HepG2 (cell line): Measurements from ENCODE around the gene GFRA4. TPM values are rescaled to one million over a fixed set of nuclear protein-coding genes. Genes with fewer than 3 reads are reported as not detected.

Experiments
- FOXJ3 ChIP-seq: sonication (generic); formaldehyde crosslinking; IDR thresholded peaks from 2 replicates; pipeline ENCODE4 v1.4.0; 2020; ENCODE audit warnings: missing genetic modification reagents, mild to moderate bottlenecking, borderline replicate concordance
- GLI4 ChIP-seq: sonication (generic); formaldehyde crosslinking; IDR thresholded peaks from 2 replicates; pipeline ENCODE4 v1.5.1; 2020; ENCODE audit warnings: missing genetic modification reagents, mild to moderate bottlenecking, moderate library complexity, borderline replicate concordance
- HBP1 ChIP-seq: IDR thresholded peaks from 2 replicates; pipeline ENCODE4 v1.6.1; 2016; ENCODE audit warnings: low read depth, control low read depth
- HDAC2 ChIP-seq: sonication (generic); formaldehyde crosslinking; IDR thresholded peaks from 2 replicates; pipeline ENCODE4 v1.4.0; 2020; ENCODE audit warnings: missing genetic modification reagents
- KLF9 ChIP-seq: IDR thresholded peaks from 2 replicates; pipeline ENCODE4 v1.6.1; 2016; ENCODE audit warnings: low read depth
- MAFK ChIP-seq, 2 experiments: IDR thresholded peaks in 1 of 2; conservative IDR thresholded peaks in 1 of 2; 2 replicates each; pipeline ENCODE4 v1.6.1; 2011; ENCODE audit warnings: improper control_type of control experiment in 2 of 2, low read length in 2 of 2
- PHF5A ChIP-seq: IDR thresholded peaks from one replicate; pipeline ENCODE4 v1.6.1; 2018; ENCODE audit warnings: low read depth, missing genetic modification reagents; ENCODE audit not compliant: unreplicated experiment
- POGK ChIP-seq: sonication (generic); formaldehyde crosslinking; conservative IDR thresholded peaks from 2 replicates; pipeline ENCODE4 v1.8.0; 2022; ENCODE audit warnings: mild to moderate bottlenecking, moderate library complexity, missing genetic modification reagents
- RXRA ChIP-seq: sonication (generic); formaldehyde crosslinking; IDR thresholded peaks from 2 replicates; pipeline ENCODE4 v1.5.1; 2020; ENCODE audit warnings: missing genetic modification reagents
- ZBTB10 ChIP-seq: sonication (generic); formaldehyde crosslinking; IDR thresholded peaks from 2 replicates; pipeline ENCODE4 v1.4.0; 2020; ENCODE audit warnings: missing genetic modification reagents, borderline replicate concordance
- ZNF260 ChIP-seq: sonication (generic); formaldehyde crosslinking; IDR thresholded peaks from 2 replicates; pipeline ENCODE4 v1.4.0; 2020; ENCODE audit warnings: missing genetic modification reagents, low read depth, mild to moderate bottlenecking, borderline replicate concordance
- ZNF343 ChIP-seq: sonication (generic); formaldehyde crosslinking; IDR thresholded peaks from 2 replicates; pipeline ENCODE4 v1.4.0; 2020; ENCODE audit warnings: mild to moderate bottlenecking, missing genetic modification reagents
- ZNF629 ChIP-seq: sonication (generic); formaldehyde crosslinking; conservative IDR thresholded peaks from 2 replicates; pipeline ENCODE4 v1.5.0; 2020; ENCODE audit warnings: missing genetic modification reagents
- ZNF670 ChIP-seq: sonication (generic); formaldehyde crosslinking; IDR thresholded peaks from 2 replicates; pipeline ENCODE4 v1.8.0; 2022; ENCODE audit warnings: mild to moderate bottlenecking, missing genetic modification reagents, borderline replicate concordance
- ZNF816 ChIP-seq: sonication (generic); formaldehyde crosslinking; IDR thresholded peaks from 2 replicates; pipeline ENCODE4 v1.8.0; 2022; ENCODE audit warnings: missing genetic modification reagents, mild to moderate bottlenecking, borderline replicate concordance
- polyA plus RNA-seq, 8 experiments: library from polyadenylated mRNA; depleted of rRNA in 3 of 8; stranded (reverse) in 7 of 8; unstranded in 1 of 8; fragments of >200 nt; fragmentation: Illumina TruSeq in 4 of 8; extraction: Trizol in 4 of 8; gene quantifications; 2 replicates each; pipeline versions ENCODE4 v1.2.1 to v1.2.3, GENCODE V29; 2011 to 2016; ENCODE audit warnings: low read depth in 4 of 8, missing spikeins in 1 of 8, mixed read lengths in 1 of 8; ENCODE audit not compliant: insufficient read depth in 1 of 8
- total RNA-seq, 5 experiments: library from RNA; depleted of rRNA; stranded (reverse); fragments of >200 nt; fragmentation: Illumina TruSeq; extraction: Trizol; gene quantifications; 2 replicates each; pipeline ENCODE4 v1.2.3, GENCODE V29; 2016; ENCODE audit warnings: low read depth in 1 of 5
- TF ChIP-seq, protein P1 (sequence below): fragments of 450-650 bp; IDR thresholded peaks from 2 replicates; pipeline ENCODE4 v1.6.1; 2016
- TF ChIP-seq, protein P2 (sequence below): sonication (generic); formaldehyde crosslinking; IDR thresholded peaks from 2 replicates; pipeline ENCODE4 v1.4.0; 2020; ENCODE audit warnings: mild to moderate bottlenecking, missing genetic modification reagents, borderline replicate concordance

GFRA4 gene
- total and polyA plus RNA-seq, 2 of the 13 experiments (the other 11 are each of a cell fraction or from before 2014, with no cell fraction given) = not detected

- TF ChIP-seq POGK (no peak), MAFK (conservative IDR thresholded peaks at IDR 0.05 in 1 of 2, IDR thresholded peaks at IDR 0.05 in 1 of 2; ENCODE audit: low read length in 2 of 2) (no peak), RXRA (no peak), ZNF260 (no peak), HDAC2 (CRISPR knock-in tag) (no peak), KLF9 (no peak), GLI4 (no peak), ZNF629 (CRISPR knock-in tag) (peak; percentile 68), ZNF343 (CRISPR knock-in tag) (no peak), ZNF816 (CRISPR knock-in tag) (no peak), FOXJ3 (no peak), ZBTB10 (CRISPR knock-in tag) (no peak), PHF5A (CRISPR knock-in tag) (no peak), HBP1 (CRISPR knock-in tag) (no peak), ZNF670 (CRISPR knock-in tag) (no peak)
- TF ChIP-seq, protein P1, sequence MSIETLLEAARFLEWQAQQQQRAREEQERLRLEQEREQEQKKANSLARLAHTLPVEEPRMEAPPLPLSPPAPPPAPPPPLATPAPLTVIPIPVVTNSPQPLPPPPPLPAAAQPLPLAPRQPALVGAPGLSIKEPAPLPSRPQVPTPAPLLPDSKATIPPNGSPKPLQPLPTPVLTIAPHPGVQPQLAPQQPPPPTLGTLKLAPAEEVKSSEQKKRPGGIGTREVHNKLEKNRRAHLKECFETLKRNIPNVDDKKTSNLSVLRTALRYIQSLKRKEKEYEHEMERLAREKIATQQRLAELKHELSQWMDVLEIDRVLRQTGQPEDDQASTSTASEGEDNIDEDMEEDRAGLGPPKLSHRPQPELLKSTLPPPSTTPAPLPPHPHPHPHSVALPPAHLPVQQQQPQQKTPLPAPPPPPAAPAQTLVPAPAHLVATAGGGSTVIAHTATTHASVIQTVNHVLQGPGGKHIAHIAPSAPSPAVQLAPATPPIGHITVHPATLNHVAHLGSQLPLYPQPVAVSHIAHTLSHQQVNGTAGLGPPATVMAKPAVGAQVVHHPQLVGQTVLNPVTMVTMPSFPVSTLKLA = no peak
- TF ChIP-seq, protein P2, sequence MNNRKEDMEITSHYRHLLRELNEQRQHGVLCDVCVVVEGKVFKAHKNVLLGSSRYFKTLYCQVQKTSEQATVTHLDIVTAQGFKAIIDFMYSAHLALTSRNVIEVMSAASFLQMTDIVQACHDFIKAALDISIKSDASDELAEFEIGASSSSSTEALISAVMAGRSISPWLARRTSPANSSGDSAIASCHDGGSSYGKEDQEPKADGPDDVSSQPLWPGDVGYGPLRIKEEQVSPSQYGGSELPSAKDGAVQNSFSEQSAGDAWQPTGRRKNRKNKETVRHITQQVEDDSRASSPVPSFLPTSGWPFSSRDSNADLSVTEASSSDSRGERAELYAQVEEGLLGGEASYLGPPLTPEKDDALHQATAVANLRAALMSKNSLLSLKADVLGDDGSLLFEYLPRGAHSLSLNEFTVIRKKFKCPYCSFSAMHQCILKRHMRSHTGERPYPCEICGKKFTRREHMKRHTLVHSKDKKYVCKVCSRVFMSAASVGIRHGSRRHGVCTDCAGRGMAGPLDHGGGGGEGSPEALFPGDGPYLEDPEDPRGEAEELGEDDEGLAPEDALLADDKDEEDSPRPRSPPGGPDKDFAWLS (CRISPR knock-in tag) = 0 out of 2 replicates have a peak, but pooled peaks have one; percentile 63
Observed at GRCh38 chr20:3701061-3701998, 38.1 kb upstream of the GFRA4 start (continued).
